DOHH2 (cell line): Measurements from ENCODE around the gene PATL2.

ENCODE experiments used
- EZH2phosphoT487 ChIP-seq: fragments of 200-600 bp; sonication (generic); IDR thresholded peaks from 2 replicates; pipeline ENCODE4 v1.6.1; 2017; ENCODE audit warnings: borderline replicate concordance, mild to moderate bottlenecking, antibody characterized with exemption, low read length, moderate library complexity, mixed read lengths
- TF ChIP-seq, protein P1 (sequence below): fragments of 200-600 bp; sonication (generic); IDR thresholded peaks from one replicate; pipeline ENCODE4 v1.5.1; 2014; ENCODE audit warnings: antibody characterized with exemption, mild to moderate bottlenecking, low read depth, low read length; ENCODE audit not compliant: poor library complexity, severe bottlenecking

- TF ChIP-seq, protein P1, sequence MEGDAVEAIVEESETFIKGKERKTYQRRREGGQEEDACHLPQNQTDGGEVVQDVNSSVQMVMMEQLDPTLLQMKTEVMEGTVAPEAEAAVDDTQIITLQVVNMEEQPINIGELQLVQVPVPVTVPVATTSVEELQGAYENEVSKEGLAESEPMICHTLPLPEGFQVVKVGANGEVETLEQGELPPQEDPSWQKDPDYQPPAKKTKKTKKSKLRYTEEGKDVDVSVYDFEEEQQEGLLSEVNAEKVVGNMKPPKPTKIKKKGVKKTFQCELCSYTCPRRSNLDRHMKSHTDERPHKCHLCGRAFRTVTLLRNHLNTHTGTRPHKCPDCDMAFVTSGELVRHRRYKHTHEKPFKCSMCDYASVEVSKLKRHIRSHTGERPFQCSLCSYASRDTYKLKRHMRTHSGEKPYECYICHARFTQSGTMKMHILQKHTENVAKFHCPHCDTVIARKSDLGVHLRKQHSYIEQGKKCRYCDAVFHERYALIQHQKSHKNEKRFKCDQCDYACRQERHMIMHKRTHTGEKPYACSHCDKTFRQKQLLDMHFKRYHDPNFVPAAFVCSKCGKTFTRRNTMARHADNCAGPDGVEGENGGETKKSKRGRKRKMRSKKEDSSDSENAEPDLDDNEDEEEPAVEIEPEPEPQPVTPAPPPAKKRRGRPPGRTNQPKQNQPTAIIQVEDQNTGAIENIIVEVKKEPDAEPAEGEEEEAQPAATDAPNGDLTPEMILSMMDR: no peak
- no peak for TF ChIP-seq EZH2phosphoT487
Observed at GRCh38 chr15:44726136-44726535, 15.0 kb upstream of the PATL2 start.
